ENCODE measurements around the gene STRAP. TPM values are rescaled to one million over a fixed set of nuclear protein-coding genes. Genes with fewer than 3 reads are reported as not detected.

Gene STRAP
- total and polyA plus RNA-seq, 9 of the 15 experiments (the other 6 are each of a cell fraction or from before 2014, with no cell fraction given) = 58.5 to 134 (median 89.5) TPM

- CTCF ChIA-PET (ENCODE audit: low intra/inter-chr PET ratio) = no interaction called here
- Histone ChIP-seq H3K4me3 (no peak overlapping the region), H3K27ac (ENCODE audit: extremely low read depth, low read depth, low read length) (no peak overlapping the region), H3K9ac (ENCODE audit: insufficient read depth in 1 of 2, low read depth in 2 of 2, low read length in 2 of 2) (no peak overlapping the region), H3K4me1 (replicated peaks in 1 of 2; ENCODE audit: control insufficient read depth in 2 of 2, insufficient read depth in 2 of 2, low read length in 2 of 2) (no peaks in the 10 kb centered on the region; a peak in 1 of 5 replicates), H3K4me2 (ENCODE audit: insufficient read depth, low read length) (no peak overlapping the region), H3K36me3 (ENCODE audit: control insufficient read depth, insufficient read depth, low read length) (peaks cover 3% of the 10 kb centered on the region; the same call in 1 of the 3 replicates), H3K79me2 (ENCODE audit: control insufficient read depth, insufficient read depth, low read length) (peaks cover 23% of the 10 kb centered on the region), H3K9me3 (replicated peaks; ENCODE audit: control insufficient read depth, insufficient read depth, low read depth, low read length) (no peaks in the 10 kb centered on the region), H3K9me1 (ENCODE audit: control insufficient read depth, insufficient read depth, low read length) (no peaks in the 10 kb centered on the region), H2AFZ (ENCODE audit: low read depth, low read length) (no peak overlapping the region), H4K20me1 (replicated peaks; ENCODE audit: control insufficient read depth, insufficient read depth, low read length) (no peaks in the 10 kb centered on the region), H3K27me3 (ENCODE audit: control insufficient read depth in 2 of 2, insufficient read depth in 2 of 2, low read length in 2 of 2) (no peaks in the 10 kb centered on the region)
- DNase-seq (ENCODE audit: extremely low read depth in 1 of 4, low spot score in 3 of 4) = no peak
- POLR2A ChIA-PET = no interaction called here
- TF ChIP-seq NUFIP1 (IDR thresholded peaks at IDR 0.05; ENCODE audit: partially characterized antibody) = no peak
- TF ChIP-seq STAG1 (CRISPR knock-in tag; IDR thresholded peaks at IDR 0.05; ENCODE audit: borderline replicate concordance) = no peak
- TF ChIP-seq UBTF (IDR thresholded peaks at IDR 0.05; ENCODE audit: borderline replicate concordance in 1 of 2, low read depth in 2 of 2, low read length in 2 of 2) = no peak
- TF ChIP-seq CBFA2T3 (IDR thresholded peaks at IDR 0.05) = no peak
- no peak for TF ChIP-seq BACH1 (tag; IDR thresholded peaks at IDR 0.05)
- TF ChIP-seq TAL1 (IDR thresholded peaks at IDR 0.05) = no peak
- TF ChIP-seq RBM25 (IDR thresholded peaks at IDR 0.05; ENCODE audit: low read depth, low read length, severe bottlenecking) = no peak
- no peak for TF ChIP-seq RFX1 (IDR thresholded peaks at IDR 0.05)
- TF ChIP-seq FIP1L1 (IDR thresholded peaks at IDR 0.05; ENCODE audit: low read depth, low read length, poor library complexity, severe bottlenecking) = no peak
- no peak for TF ChIP-seq ZBTB43 (CRISPR knock-in tag; IDR thresholded peaks at IDR 0.05)
- TF ChIP-seq ZNF76 (CRISPR knock-in tag; IDR thresholded peaks at IDR 0.05; ENCODE audit: borderline replicate concordance) = no peak
- no peak for TF ChIP-seq MEIS2 (IDR thresholded peaks at IDR 0.05; ENCODE audit: partially characterized antibody)
- no peak for TF ChIP-seq CBFA2T2 (conservative IDR thresholded peaks at IDR 0.05)
- TF ChIP-seq RHOXF2B (CRISPR knock-in tag; conservative IDR thresholded peaks at IDR 0.05) = no peak
- TF ChIP-seq RB1 (IDR thresholded peaks at IDR 0.05; ENCODE audit: low read depth) = no peak
- no peak for TF ChIP-seq HMG20A (CRISPR knock-in tag; conservative IDR thresholded peaks at IDR 0.05)
- TF ChIP-seq PHF21A (IDR thresholded peaks at IDR 0.05; ENCODE audit: borderline replicate concordance, low read depth) = no peak
- intact Hi-C loops (cut with micrococcal nuclease) = no loop called here
- no TSS peak for BruUV-seq (replicated peaks)
- in situ Hi-C loops (cut with MboI) = loop anchor here (25.0 kb wide), 1 partner anchor 1067 kb away; the partner anchor contains the start of genes C12orf60, SMCO3 and WBP11
- ATAC-seq = no peak
- WGBS (ENCODE audit: insufficient coverage, low coverage, missing lambda C conversion rate) = 22% methylated on average over 3 of the region's 3 CpGs
- FAIRE-seq = no peak
Observed at GRCh38 chr12:15879413-15879812, 2.8 kb upstream of the STRAP start.
